Body of pancreas (tissue), 4 donors: ENCODE data around the gene MAMDC2.

Experiments
- POLR2A ChIP-seq, 3 donors: fragments of 450-650 bp; IDR thresholded peaks; one replicate each; pipeline ENCODE4 v1.6.1; 2016; ENCODE audit warnings: antibody characterized with exemption in 3 of 3, mild to moderate bottlenecking in 2 of 3
- TF ChIP-seq, protein P1 (sequence below), 7 experiments: fragments of 450-650 bp in 4 of 7; fragments of 200-600 bp in 3 of 7; sonication (generic) in 3 of 7; IDR thresholded peaks; one replicate each; pipeline ENCODE4 v1.5.1; 2016 to 2019; ENCODE audit warnings: antibody characterized with exemption in 7 of 7

DNA sequence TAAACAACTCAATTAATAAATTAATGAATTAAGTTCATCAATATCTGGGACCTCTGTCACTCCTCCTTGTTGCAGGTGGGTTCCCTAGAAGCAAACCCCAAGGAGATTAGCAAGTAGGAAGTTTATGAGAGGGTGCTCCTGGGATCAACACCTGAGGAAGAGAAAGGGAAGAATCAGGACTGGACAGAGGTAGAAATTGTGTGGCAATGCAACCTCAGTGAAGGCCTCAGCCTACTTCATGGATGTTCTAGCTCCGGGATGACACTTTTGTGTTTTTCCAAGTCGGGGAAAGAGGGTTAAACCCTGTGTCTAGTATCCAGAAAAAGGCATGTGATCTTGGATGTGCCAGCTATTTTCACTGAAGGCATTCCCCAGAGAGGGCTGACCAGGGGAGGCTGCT is 23.2 kb downstream of the MAMDC2 start:
- TF ChIP-seq, protein P1, sequence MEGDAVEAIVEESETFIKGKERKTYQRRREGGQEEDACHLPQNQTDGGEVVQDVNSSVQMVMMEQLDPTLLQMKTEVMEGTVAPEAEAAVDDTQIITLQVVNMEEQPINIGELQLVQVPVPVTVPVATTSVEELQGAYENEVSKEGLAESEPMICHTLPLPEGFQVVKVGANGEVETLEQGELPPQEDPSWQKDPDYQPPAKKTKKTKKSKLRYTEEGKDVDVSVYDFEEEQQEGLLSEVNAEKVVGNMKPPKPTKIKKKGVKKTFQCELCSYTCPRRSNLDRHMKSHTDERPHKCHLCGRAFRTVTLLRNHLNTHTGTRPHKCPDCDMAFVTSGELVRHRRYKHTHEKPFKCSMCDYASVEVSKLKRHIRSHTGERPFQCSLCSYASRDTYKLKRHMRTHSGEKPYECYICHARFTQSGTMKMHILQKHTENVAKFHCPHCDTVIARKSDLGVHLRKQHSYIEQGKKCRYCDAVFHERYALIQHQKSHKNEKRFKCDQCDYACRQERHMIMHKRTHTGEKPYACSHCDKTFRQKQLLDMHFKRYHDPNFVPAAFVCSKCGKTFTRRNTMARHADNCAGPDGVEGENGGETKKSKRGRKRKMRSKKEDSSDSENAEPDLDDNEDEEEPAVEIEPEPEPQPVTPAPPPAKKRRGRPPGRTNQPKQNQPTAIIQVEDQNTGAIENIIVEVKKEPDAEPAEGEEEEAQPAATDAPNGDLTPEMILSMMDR (IDR thresholded peaks at IDR 0.05): no peak
- TF ChIP-seq POLR2A (IDR thresholded peaks at IDR 0.05): no peak
